Ureter (tissue), 1 donor: ENCODE results near the gene YBX2. TPM values are rescaled to one million over a fixed set of nuclear protein-coding genes. Genes with fewer than 3 reads are reported as not detected.

ENCODE experiments used
- DNase-seq: peaks from one replicate; pipeline ENCODE4 v3.0.0-alpha.2; 2020; ENCODE audit warnings: low spot score
- total RNA-seq: library from RNA; stranded (reverse); gene quantifications from one replicate; pipeline ENCODE4 v1.2.4, GENCODE V29; 2023
- donor health status: DM: yes; HTN: yes; CAD: no.

Gene YBX2
- total RNA-seq, 1 donor from 2014 or later, result not detected

GRCh38 chr17:7263801-7264078 is 30.7 kb downstream of the YBX2 start:
- DNase-seq, result no peak

- peak; percentile 90 for DNase-seq
These were observed 31.3 kb downstream of the YBX2 start for GRCh38 chr17:7262935-7263800.

- peak; percentile 92 for DNase-seq
These were observed 32.1 kb downstream of the YBX2 start, which contains the start of gene CLDN7 for GRCh38 chr17:7262192-7262934. TSS of gene CLDN7 (minus strand) at chr17:7262478. CDS start at chr17:7262043, 435 bp downstream.

- DNase-seq, result no peak
These were observed 32.9 kb downstream of the YBX2 start for GRCh38 chr17:7261379-7262191.

- no peak for DNase-seq
These were observed 33.6 kb downstream of the YBX2 start for GRCh38 chr17:7260651-7261378.

GRCh38 chr17:7260151-7260550 is 34.3 kb downstream of the YBX2 start:
- DNase-seq, result no peak

GRCh38 chr17:7259555-7259889 is 34.9 kb downstream of the YBX2 start:
- DNase-seq, result no peak

- DNase-seq, result no peak
These were observed 35.5 kb downstream of the YBX2 start for GRCh38 chr17:7258731-7259554.

GRCh38 chr17:7256766-7257456 is 37.5 kb downstream of the YBX2 start:
- no peak for DNase-seq

GRCh38 chr17:7254511-7254910 is 39.9 kb downstream of the YBX2 start:
- DNase-seq, result no peak

- DNase-seq, result no peak
These were observed 41.4 kb downstream of the YBX2 start for GRCh38 chr17:7253082-7253481.

GRCh38 chr17:7252176-7253043 is 42.0 kb downstream of the YBX2 start, which contains the start of gene ELP5:
TSS of gene ELP5 (plus strand) at chr17:7252215. CDS start at chr17:7252551, 336 bp downstream.
- DNase-seq, result peak; percentile 95

GRCh38 chr17:7251661-7252175 is 42.7 kb downstream of the YBX2 start, which contains the start of gene CTDNEP1:
TSS of gene CTDNEP1 (minus strand) at chr17:7251734. CDS start at chr17:7251296, 438 bp downstream.
- peak; percentile 99 for DNase-seq

- no peak for DNase-seq
These were observed 43.5 kb downstream of the YBX2 start for GRCh38 chr17:7250695-7251627.

GRCh38 chr17:7249830-7250229 is 44.6 kb downstream of the YBX2 start:
- no peak for DNase-seq

GRCh38 chr17:7249214-7249613 is 45.2 kb downstream of the YBX2 start:
- DNase-seq, result no peak

GRCh38 chr17:7248796-7249195 is 45.6 kb downstream of the YBX2 start:
- no peak for DNase-seq

GRCh38 chr17:7246779-7247178 is 47.7 kb downstream of the YBX2 start:
- no peak for DNase-seq
